Liver (tissue), 9 donors: ENCODE data around the gene CDH3. TPM values are rescaled to one million over a fixed set of nuclear protein-coding genes. Genes with fewer than 3 reads are reported as not detected.

ENCODE experiments used
- DNase-seq: peaks from one replicate; pipeline ENCODE4 v3.0.0-alpha.2; 2017; ENCODE audit warnings: low spot score
- H3K27ac ChIP-seq, 2 donors: one replicate each; pipeline ENCODE4 v1.7.0; 2013; ENCODE audit warnings: inconsistent platforms in 2 of 2, low read length in 2 of 2, control low read depth in 1 of 2, low read depth in 1 of 2, mild to moderate bottlenecking in 1 of 2
- H3K27me3 ChIP-seq, 4 donors: one replicate each; pipeline versions ENCODE4 v1.6.1 to v1.7.0; 2013; ENCODE audit warnings: low read length in 3 of 4, inconsistent platforms in 1 of 4, mild to moderate bottlenecking in 1 of 4, moderate library complexity in 1 of 4; ENCODE audit not compliant: control insufficient read depth in 4 of 4, insufficient read depth in 4 of 4
- H3K36me3 ChIP-seq, 4 donors: one replicate each; pipeline versions ENCODE4 v1.6.1 to v1.7.0; 2013; ENCODE audit warnings: low read length in 3 of 4, mild to moderate bottlenecking in 3 of 4, low read depth in 1 of 4, moderate library complexity in 1 of 4; ENCODE audit not compliant: control insufficient read depth in 4 of 4, insufficient read depth in 3 of 4
- H3K4me1 ChIP-seq, 4 donors: one replicate each; pipeline versions ENCODE4 v1.6.1 to v1.7.0; 2013; ENCODE audit warnings: low read length in 3 of 4, mild to moderate bottlenecking in 3 of 4, moderate library complexity in 1 of 4; ENCODE audit not compliant: control insufficient read depth in 4 of 4, insufficient read depth in 4 of 4
- H3K4me3 ChIP-seq, 3 donors: one replicate each; pipeline versions ENCODE4 v1.6.1 to v1.7.0; 2013; ENCODE audit warnings: low read length in 3 of 3, control low read depth in 1 of 3, low read depth in 1 of 3, mild to moderate bottlenecking in 1 of 3
- H3K9ac ChIP-seq, 2 donors: one replicate each; pipeline ENCODE4 v1.7.0; 2013; ENCODE audit warnings: low read length in 2 of 2, mild to moderate bottlenecking in 2 of 2, moderate library complexity in 2 of 2, control low read depth in 1 of 2, low read depth in 1 of 2
- H3K9me3 ChIP-seq, 4 donors: one replicate each; pipeline versions ENCODE4 v1.6.1 to v1.7.0; 2013; ENCODE audit warnings: low read length in 3 of 4; ENCODE audit not compliant: control insufficient read depth in 4 of 4
- ATF3 ChIP-seq: IDR thresholded peaks from 2 replicates; pipeline ENCODE4 v1.6.1; 2016; ENCODE audit warnings: antibody characterized with exemption
- CTCF ChIP-seq: fragments of 150-350 bp; IDR thresholded peaks from 2 replicates; pipeline ENCODE4 v1.5.1; 2017; ENCODE audit warnings: improper control_type of control experiment, low read depth, low read length; ENCODE audit not compliant: missing input control
- EGR1 ChIP-seq, 2 donors: IDR thresholded peaks; 2 replicates each; pipeline ENCODE4 v1.6.1; 2016 to 2018; ENCODE audit warnings: antibody characterized with exemption in 2 of 2, low read depth in 2 of 2
- FOXA1 ChIP-seq: IDR thresholded peaks from 2 replicates; pipeline ENCODE4 v1.6.1; 2016; ENCODE audit warnings: antibody characterized with exemption
- FOXA2 ChIP-seq: IDR thresholded peaks from 2 replicates; pipeline ENCODE4 v1.6.1; 2016; ENCODE audit warnings: antibody characterized with exemption
- GABPA ChIP-seq, 2 donors: IDR thresholded peaks in 1 of 2; conservative IDR thresholded peaks in 1 of 2; 2 replicates each; pipeline ENCODE4 v1.6.1; 2016; ENCODE audit warnings: antibody characterized with exemption in 2 of 2, mild to moderate bottlenecking in 1 of 2, moderate library complexity in 1 of 2
- HNF4A ChIP-seq, 2 donors: conservative IDR thresholded peaks; 2 replicates each; pipeline ENCODE4 v1.6.1; 2016; ENCODE audit warnings: antibody characterized with exemption in 2 of 2, mild to moderate bottlenecking in 2 of 2
- HNF4G ChIP-seq: IDR thresholded peaks from 2 replicates; pipeline ENCODE4 v1.6.1; 2016; ENCODE audit warnings: antibody characterized with exemption
- JUND ChIP-seq, 2 donors: IDR thresholded peaks; 2 replicates each; pipeline ENCODE4 v1.6.1; 2016; ENCODE audit warnings: antibody characterized with exemption in 2 of 2
- MAX ChIP-seq: IDR thresholded peaks from 2 replicates; pipeline ENCODE4 v1.6.1; 2016; ENCODE audit warnings: antibody characterized with exemption
- NR2F2 ChIP-seq: IDR thresholded peaks from 2 replicates; pipeline ENCODE4 v1.6.1; 2016; ENCODE audit warnings: antibody characterized with exemption
- RAD21 ChIP-seq, 2 donors: IDR thresholded peaks; 2 replicates each; pipeline ENCODE4 v1.6.1; 2016; ENCODE audit warnings: antibody characterized with exemption in 2 of 2, mild to moderate bottlenecking in 2 of 2
- REST ChIP-seq: IDR thresholded peaks from 2 replicates; pipeline ENCODE4 v1.6.1; 2016; ENCODE audit warnings: antibody characterized with exemption, mild to moderate bottlenecking
- RXRA ChIP-seq, 2 donors: IDR thresholded peaks; 2 replicates each; pipeline ENCODE4 v1.6.1; 2017 to 2018; ENCODE audit warnings: antibody characterized with exemption in 2 of 2, mild to moderate bottlenecking in 1 of 2
- SP1 ChIP-seq: IDR thresholded peaks from 2 replicates; pipeline ENCODE4 v1.6.1; 2018; ENCODE audit warnings: antibody characterized with exemption, mild to moderate bottlenecking
- TAF1 ChIP-seq: conservative IDR thresholded peaks from 2 replicates; pipeline ENCODE4 v1.6.1; 2016; ENCODE audit warnings: antibody characterized with exemption, mild to moderate bottlenecking
- YY1 ChIP-seq: IDR thresholded peaks from 2 replicates; pipeline ENCODE4 v1.6.1; 2016; ENCODE audit warnings: antibody characterized with exemption, mild to moderate bottlenecking
- ZBTB33 ChIP-seq: IDR thresholded peaks from 2 replicates; pipeline ENCODE4 v1.6.1; 2016; ENCODE audit warnings: antibody characterized with exemption
- WGBS: extraction: QIAGEN DNeasy Blood & Tissue Kit; methylation state at CpG from one replicate; pipeline ENCODE4 v1.1.7; 2013; 5-methylcytosine and 5-hydroxymethylcytosine counted together
- polyA plus RNA-seq, 2 donors: library from polyadenylated mRNA; stranded (reverse) in 1 of 2; unstranded in 1 of 2; fragments of 200-250 nt in 1 of 2; fragments of >200 nt in 1 of 2; fragmentation: Nextera tagmentation in 1 of 2; extraction: Ambion mirVana in 1 of 2; gene quantifications; one replicate each; pipeline versions ENCODE4 v1.2.1 to v1.2.3, GENCODE V29; 2013 to 2015
- total RNA-seq, 2 donors: library from RNA; depleted of rRNA; stranded (reverse); fragments of >200 nt; gene quantifications; one replicate each; pipeline ENCODE4 v1.2.3, GENCODE V29; 2014
- donor health status: healthy.
- donor health status: healthy.
- donor health status: healthy.
- donor health status: healthy.
- donor health status: healthy.

The CDH3 gene
- total and polyA plus RNA-seq, 4 donors = 0.08 to 0.19 TPM; not detected in 2

- Histone ChIP-seq H3K9ac (no peak overlapping the region), H3K9me3 (no peaks in the 10 kb centered on the region), H3K36me3 (no peaks in the 10 kb centered on the region), H3K27ac (no peak overlapping the region), H3K27me3 (no peaks in the 10 kb centered on the region), H3K4me1 (peaks cover 0 to 2% (median 0%) of the 10 kb centered on the region in 4 donors), H3K4me3 (no peak overlapping the region)
- TF ChIP-seq CTCF (no peak), JUND (IDR thresholded peaks at IDR 0.05) (no peak), REST (no peak), RXRA (IDR thresholded peaks at IDR 0.05) (no peak), ATF3 (no peak), MAX (no peak), GABPA (IDR thresholded peaks at IDR 0.05 in 1 of 2, conservative IDR thresholded peaks at IDR 0.05 in 1 of 2) (no peak), HNF4G (no peak), SP1 (no peak), RAD21 (IDR thresholded peaks at IDR 0.05) (no peak), YY1 (no peak), ZBTB33 (no peak), FOXA2 (no peak), NR2F2 (no peak), TAF1 (no peak), EGR1 (IDR thresholded peaks at IDR 0.05; ENCODE audit: low read depth in 2 of 2) (no peak), FOXA1 (no peak), HNF4A (conservative IDR thresholded peaks at IDR 0.05) (no peak)
- no peak for DNase-seq
- 70% methylated on average over 6 of the region's 6 CpGs for WGBS
Observed at GRCh38 chr16:68700120-68700519, 55.0 kb downstream of the CDH3 start.
